ENCODE data around the gene FSHB.

DNA sequence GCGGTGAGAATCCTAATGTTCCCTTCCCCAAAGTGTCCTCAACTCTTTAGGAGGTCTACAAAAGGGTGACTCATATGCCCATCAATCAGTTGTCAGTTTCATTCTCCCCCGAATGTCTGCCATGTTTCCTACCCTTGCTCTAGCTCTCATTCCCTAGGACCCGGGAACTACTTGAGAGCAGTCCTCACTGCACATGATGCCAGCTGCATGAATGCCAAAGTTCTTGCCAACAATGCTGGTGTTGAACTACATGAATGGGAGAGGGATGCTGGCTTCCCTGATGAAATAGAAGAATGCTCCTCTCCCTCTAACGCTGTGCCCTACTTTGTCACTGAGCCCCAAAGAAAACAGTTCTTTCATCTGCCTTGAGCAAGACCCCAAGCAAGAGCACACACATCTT lies 12.5 kb upstream of the FSHB start:
- no peak for TF ChIP-seq POLR2AphosphoS5 (IDR thresholded peaks at IDR 0.05; ENCODE audit: low read depth, low read length)
- TF ChIP-seq, protein P1, sequence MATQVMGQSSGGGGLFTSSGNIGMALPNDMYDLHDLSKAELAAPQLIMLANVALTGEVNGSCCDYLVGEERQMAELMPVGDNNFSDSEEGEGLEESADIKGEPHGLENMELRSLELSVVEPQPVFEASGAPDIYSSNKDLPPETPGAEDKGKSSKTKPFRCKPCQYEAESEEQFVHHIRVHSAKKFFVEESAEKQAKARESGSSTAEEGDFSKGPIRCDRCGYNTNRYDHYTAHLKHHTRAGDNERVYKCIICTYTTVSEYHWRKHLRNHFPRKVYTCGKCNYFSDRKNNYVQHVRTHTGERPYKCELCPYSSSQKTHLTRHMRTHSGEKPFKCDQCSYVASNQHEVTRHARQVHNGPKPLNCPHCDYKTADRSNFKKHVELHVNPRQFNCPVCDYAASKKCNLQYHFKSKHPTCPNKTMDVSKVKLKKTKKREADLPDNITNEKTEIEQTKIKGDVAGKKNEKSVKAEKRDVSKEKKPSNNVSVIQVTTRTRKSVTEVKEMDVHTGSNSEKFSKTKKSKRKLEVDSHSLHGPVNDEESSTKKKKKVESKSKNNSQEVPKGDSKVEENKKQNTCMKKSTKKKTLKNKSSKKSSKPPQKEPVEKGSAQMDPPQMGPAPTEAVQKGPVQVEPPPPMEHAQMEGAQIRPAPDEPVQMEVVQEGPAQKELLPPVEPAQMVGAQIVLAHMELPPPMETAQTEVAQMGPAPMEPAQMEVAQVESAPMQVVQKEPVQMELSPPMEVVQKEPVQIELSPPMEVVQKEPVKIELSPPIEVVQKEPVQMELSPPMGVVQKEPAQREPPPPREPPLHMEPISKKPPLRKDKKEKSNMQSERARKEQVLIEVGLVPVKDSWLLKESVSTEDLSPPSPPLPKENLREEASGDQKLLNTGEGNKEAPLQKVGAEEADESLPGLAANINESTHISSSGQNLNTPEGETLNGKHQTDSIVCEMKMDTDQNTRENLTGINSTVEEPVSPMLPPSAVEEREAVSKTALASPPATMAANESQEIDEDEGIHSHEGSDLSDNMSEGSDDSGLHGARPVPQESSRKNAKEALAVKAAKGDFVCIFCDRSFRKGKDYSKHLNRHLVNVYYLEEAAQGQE (IDR thresholded peaks at IDR 0.05; ENCODE audit: insufficient read depth in 1 of 2, low read depth in 2 of 2, low read length in 2 of 2), result no peak
- no peak for TF ChIP-seq SIN3A (IDR thresholded peaks at IDR 0.05; ENCODE audit: borderline replicate concordance, insufficient read depth, low read length)
